CD4-positive, alpha-beta T cell (primary cell): ENCODE data around the gene EVPL. TPM values are rescaled to one million over a fixed set of nuclear protein-coding genes. Genes with fewer than 3 reads are reported as not detected.
A peak's percentile ranks its signal among the peaks of the same experiment; 100 is the strongest.
"Not testable (repeated sequence)": the region's sequence is repeated elsewhere in the genome, so short reads cannot be mapped to it uniquely, and the experiment has no call there.

Experiments used
- ATAC-seq: fragments of 200-7000 bp; cut with Tn5 transposase; one replicate; pipeline ENCODE4 v1.10.0; 2022; ENCODE audit warnings: mild to moderate bottlenecking; ENCODE audit not compliant: poor library complexity
- CTCF ChIA-PET: fragments of 350-600 bp; sonication (Branson Sonifier 250); formaldehyde crosslinking; loops from one replicate; lab custom pipeline; 2021; ENCODE audit warnings: antibody characterized with exemption, inconsistent platforms; lab: Charles Lee
- POLR2A ChIA-PET: fragments of 350-600 bp; sonication (Branson Sonifier 250); formaldehyde crosslinking; loops from one replicate; lab custom pipeline; 2021; ENCODE audit warnings: antibody characterized with exemption, inconsistent platforms; lab: Charles Lee
- DNase-seq, 14 experiments: peaks; one replicate each; pipeline ENCODE4 v3.0.0-alpha.2; 2013 to 2020; ENCODE audit warnings: mixed read lengths in 2 of 14
- H3K27ac ChIP-seq, 2 donors: one replicate each; pipeline versions ENCODE4 v1.5.1 to v1.7.0; 2013; ENCODE audit warnings: low read length in 2 of 2, low read depth in 1 of 2, mild to moderate bottlenecking in 1 of 2
- H3K27me3 ChIP-seq, 2 experiments: 1 replicate in 1 of 2; 2 replicates in 1 of 2; pipeline versions ENCODE4 v1.6.1 to v1.7.0; 2013; ENCODE audit warnings: low read length in 2 of 2, control low read depth in 1 of 2, mild to moderate bottlenecking in 1 of 2, moderate library complexity in 1 of 2; ENCODE audit not compliant: insufficient read depth in 2 of 2, control insufficient read depth in 1 of 2
- H3K36me3 ChIP-seq: one replicate; pipeline ENCODE4 v1.6.1; 2013; ENCODE audit warnings: low read length, control low read depth; ENCODE audit not compliant: insufficient read depth
- H3K4me1 ChIP-seq: one replicate; pipeline ENCODE4 v1.6.1; 2013; ENCODE audit warnings: low read length, control low read depth; ENCODE audit not compliant: insufficient read depth
- H3K4me3 ChIP-seq: one replicate; pipeline ENCODE4 v1.5.1; 2013; ENCODE audit warnings: mild to moderate bottlenecking, low read length, moderate library complexity
- H3K9me3 ChIP-seq, 2 experiments: 1 replicate in 1 of 2; 2 replicates in 1 of 2; pipeline versions ENCODE4 v1.6.1 to v1.7.0; 2013; ENCODE audit warnings: low read length in 2 of 2, mild to moderate bottlenecking in 2 of 2, control low read depth in 1 of 2, moderate library complexity in 1 of 2; ENCODE audit not compliant: control insufficient read depth in 1 of 2, insufficient read depth in 1 of 2
- H3K27ac Mint-ChIP-seq: one replicate; pipeline ENCODE4 v1.8.0; 2020; ENCODE audit warnings: mixed read lengths
- H3K27me3 Mint-ChIP-seq: one replicate; pipeline ENCODE4 v1.8.0; 2021; ENCODE audit warnings: mixed read lengths
- H3K36me3 Mint-ChIP-seq: one replicate; pipeline ENCODE4 v1.8.0; 2021; ENCODE audit warnings: low read depth, mixed read lengths
- H3K4me1 Mint-ChIP-seq: one replicate; pipeline ENCODE4 v1.8.0; 2021; ENCODE audit warnings: low read depth, mixed read lengths
- H3K4me3 Mint-ChIP-seq: one replicate; pipeline ENCODE4 v1.8.0; 2020; ENCODE audit warnings: mild to moderate bottlenecking, mixed read lengths
- H3K9me3 Mint-ChIP-seq: one replicate; pipeline ENCODE4 v1.8.0; 2020; ENCODE audit warnings: mixed read lengths
- intact Hi-C, 2 experiments: fragments of 100-400 bp; cut with DNase I in 1 of 2; cut with micrococcal nuclease in 1 of 2; formaldehyde crosslinking; loops; one replicate each; pipeline versions ENCODE4 v1.15.1 to v1.9.0; 2023 to 2025; cut with DNase I, micrococcal nuclease
- total RNA-seq, 174 experiments: library from RNA in 2 of 174; stranded (reverse) in 2 of 174; gene quantifications; one replicate each; pipeline ENCODE4 v1.2.3 and lab custom pipeline; 2021 to 2026
- TF ChIP-seq, protein P1 (sequence below): fragments of 200-600 bp; IDR thresholded peaks from one replicate; pipeline ENCODE4 v1.8.0; 2022; ENCODE audit warnings: antibody characterized with exemption, mild to moderate bottlenecking

EVPL gene
- total RNA-seq, 2 experiments from 2014 or later: 0.14 to 0.38 TPM

GRCh38 chr17:76071531-76072147, 44.5 kb upstream of the EVPL start:
- peaks cover 25% of the 10 kb centered on the region for H3K36me3 ChIP-seq
- H3K36me3 Mint-ChIP-seq: peaks cover 42% of the 10 kb centered on the region
- H3K4me1 Mint-ChIP-seq: peaks cover 42% of the 10 kb centered on the region
- ATAC-seq (peak; percentile 17), DNase-seq (peak in 2 of 14 experiments; percentile 17 to 38)
- H3K4me3 Mint-ChIP-seq: peak overlapping the region; percentile 95
- peaks cover 0 to 20% of the 10 kb centered on the region in 2 experiments for H3K9me3 ChIP-seq
- H3K9me3 Mint-ChIP-seq: no peaks in the 10 kb centered on the region
- H3K4me1 ChIP-seq: peaks cover 58% of the 10 kb centered on the region
- peak overlapping the region; percentile 70 to 82 for H3K27ac ChIP-seq
- H3K4me3 ChIP-seq: peak overlapping the region; percentile 99
- POLR2A ChIA-PET: interaction anchor here (0.8 to 1.8 kb wide), 3 partner anchors 8 to 197 kb away, joined by 3 to 10 read pairs (median 3); partner anchors contain the start of gene UBALD2
- TF ChIP-seq, protein P1, sequence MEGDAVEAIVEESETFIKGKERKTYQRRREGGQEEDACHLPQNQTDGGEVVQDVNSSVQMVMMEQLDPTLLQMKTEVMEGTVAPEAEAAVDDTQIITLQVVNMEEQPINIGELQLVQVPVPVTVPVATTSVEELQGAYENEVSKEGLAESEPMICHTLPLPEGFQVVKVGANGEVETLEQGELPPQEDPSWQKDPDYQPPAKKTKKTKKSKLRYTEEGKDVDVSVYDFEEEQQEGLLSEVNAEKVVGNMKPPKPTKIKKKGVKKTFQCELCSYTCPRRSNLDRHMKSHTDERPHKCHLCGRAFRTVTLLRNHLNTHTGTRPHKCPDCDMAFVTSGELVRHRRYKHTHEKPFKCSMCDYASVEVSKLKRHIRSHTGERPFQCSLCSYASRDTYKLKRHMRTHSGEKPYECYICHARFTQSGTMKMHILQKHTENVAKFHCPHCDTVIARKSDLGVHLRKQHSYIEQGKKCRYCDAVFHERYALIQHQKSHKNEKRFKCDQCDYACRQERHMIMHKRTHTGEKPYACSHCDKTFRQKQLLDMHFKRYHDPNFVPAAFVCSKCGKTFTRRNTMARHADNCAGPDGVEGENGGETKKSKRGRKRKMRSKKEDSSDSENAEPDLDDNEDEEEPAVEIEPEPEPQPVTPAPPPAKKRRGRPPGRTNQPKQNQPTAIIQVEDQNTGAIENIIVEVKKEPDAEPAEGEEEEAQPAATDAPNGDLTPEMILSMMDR: no peak
- CTCF ChIA-PET: interaction anchor here (1.2 to 1.4 kb wide), 2 partner anchors 50 to 57 kb away, joined by 3 read pairs; no protein-coding TSS in a partner anchor
- intact Hi-C loops: loop anchor here in 1 of 2 experiments (1.0 kb wide), 2 partner anchors 33 to 282 kb away; partner anchors contain the start of gene PRPSAP1
- peaks cover 28% of the 10 kb centered on the region for H3K27me3 Mint-ChIP-seq
- H3K27ac Mint-ChIP-seq: peak overlapping the region; percentile 91
- H3K27me3 ChIP-seq: peaks cover 28 to 30% of the 10 kb centered on the region in 2 experiments

- Histone ChIP-seq H3K4me3 (no peak overlapping the region), H3K27me3 (no peaks in the 10 kb centered on the region), H3K9me3 (no peaks in the 10 kb centered on the region), H3K27ac (no peak overlapping the region), H3K36me3 (peaks cover 72% of the 10 kb centered on the region), H3K4me1 (peaks cover 32% of the 10 kb centered on the region)
- H3K27me3 Mint-ChIP-seq: no peaks in the 10 kb centered on the region
- TF ChIP-seq, protein P1: no peak
- CTCF ChIA-PET: interaction anchor here (1.4 kb wide), 1 partner anchor 52 kb away, joined by 5 read pairs; no protein-coding TSS in a partner anchor
- H3K36me3 Mint-ChIP-seq: peaks cover 84% of the 10 kb centered on the region
- DNase-seq: no peak
- no peak for ATAC-seq
- POLR2A ChIA-PET: interaction anchor here (1.6 kb wide), 1 partner anchor 52 kb away, joined by 5 read pairs; no protein-coding TSS in a partner anchor
- H3K9me3 Mint-ChIP-seq: no peaks in the 10 kb centered on the region
- H3K4me1 Mint-ChIP-seq: peaks cover 27% of the 10 kb centered on the region
- H3K27ac Mint-ChIP-seq: peak overlapping the region; percentile 88
- no peak overlapping the region for H3K4me3 Mint-ChIP-seq
- intact Hi-C loops: no loop called here
Observed at GRCh38 chr17:76065775-76066174, 38.7 kb upstream of the EVPL start.

DNA sequence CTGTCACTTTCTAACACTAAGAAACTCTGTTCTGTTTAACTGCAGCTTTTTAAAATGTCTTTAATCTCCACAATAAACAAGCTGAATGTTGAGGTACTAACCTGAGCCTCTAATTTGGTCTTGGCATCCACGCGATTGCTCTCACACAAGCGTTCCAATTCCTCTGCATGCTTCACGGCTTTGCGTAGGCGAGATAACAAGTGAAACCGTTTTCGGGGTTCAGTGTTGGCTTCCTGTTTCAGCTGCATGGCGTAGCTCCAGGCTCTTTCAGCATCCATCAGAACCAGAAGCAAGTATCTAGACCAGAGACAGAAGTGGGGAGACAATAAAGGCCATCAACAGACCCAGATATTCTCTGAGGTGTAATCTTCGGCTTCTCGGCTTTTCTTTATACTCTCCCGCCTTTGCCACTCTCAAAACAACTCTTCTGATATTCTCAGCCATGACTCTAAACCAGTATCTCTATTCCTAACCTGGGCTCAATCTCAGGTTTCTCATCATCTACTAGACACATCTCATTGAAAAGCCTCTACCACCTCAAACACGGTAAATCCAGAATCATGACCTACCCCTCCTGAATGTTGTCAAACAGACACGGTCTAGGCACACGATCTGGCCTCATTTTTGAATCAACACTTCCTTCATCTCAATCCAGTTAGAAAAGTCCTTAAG, 36.9 kb upstream of the EVPL start:
- peaks cover 25% of the 10 kb centered on the region for H3K4me1 Mint-ChIP-seq
- H3K27ac Mint-ChIP-seq: peak overlapping the region; percentile 88
- Histone ChIP-seq H3K4me3 (peak overlapping the region; percentile 6), H3K4me1 (peaks cover 16% of the 10 kb centered on the region), H3K9me3 (no peaks in the 10 kb centered on the region), H3K36me3 (peaks cover 82% of the 10 kb centered on the region), H3K27me3 (no peaks in the 10 kb centered on the region), H3K27ac (peak overlapping the region; percentile 18 to 68)
- CTCF ChIA-PET: interaction anchor here (1.2 to 1.5 kb wide), 2 partner anchors 50 to 310 kb away, joined by 3 read pairs; no protein-coding TSS in a partner anchor
- H3K27me3 Mint-ChIP-seq: no peaks in the 10 kb centered on the region
- DNase-seq (peak in 11 of 14 experiments; percentile 25 to 74 (median 42)), ATAC-seq (peak; percentile 97)
- H3K9me3 Mint-ChIP-seq: no peaks in the 10 kb centered on the region
- POLR2A ChIA-PET: interaction anchor here (0.7 to 2.2 kb wide), 10 partner anchors 8 to 289 kb away, joined by 3 to 13 read pairs (median 5); partner anchors contain the start of genes EXOC7, PRPSAP1, SRP68 and ZACN
- peaks cover 90% of the 10 kb centered on the region for H3K36me3 Mint-ChIP-seq
- peak overlapping the region; percentile 72 for H3K4me3 Mint-ChIP-seq
- TF ChIP-seq, protein P1: no peak
- intact Hi-C loops: no loop called here

- H3K9me3 Mint-ChIP-seq, H3K4me1 ChIP-seq, H3K27ac Mint-ChIP-seq, POLR2A ChIA-PET, H3K27ac ChIP-seq, H3K9me3 ChIP-seq, H3K4me3 Mint-ChIP-seq, H3K27me3 Mint-ChIP-seq, H3K4me3 ChIP-seq, H3K27me3 ChIP-seq, ATAC-seq, DNase-seq: not testable (repeated sequence)
- Mint-ChIP-seq H3K4me1 (peaks cover 11% of the 10 kb centered on the region), H3K36me3 (peaks cover 90% of the 10 kb centered on the region)
- intact Hi-C loops: loop anchor here in 1 of 2 experiments (5.0 kb wide), 1 partner anchor 46 kb away; no protein-coding TSS in a partner anchor
- CTCF ChIA-PET: interaction anchor here (0.6 kb wide), 1 partner anchor 225 kb away, joined by 4 read pairs; no protein-coding TSS in a partner anchor
- H3K36me3 ChIP-seq: peaks cover 87% of the 10 kb centered on the region
Observed at GRCh38 chr17:76058264-76058663, 31.2 kb upstream of the EVPL start.
